DOHH2 (cell line): Measurements from ENCODE around the gene DCXR.

Experiments
- CTCF ChIP-seq: fragments of 200-600 bp; sonication (generic); IDR thresholded peaks from one replicate; pipeline ENCODE4 v1.5.1; 2014; ENCODE audit warnings: antibody characterized with exemption, mild to moderate bottlenecking, low read depth, low read length; ENCODE audit not compliant: poor library complexity, severe bottlenecking
- EZH2phosphoT487 ChIP-seq: fragments of 200-600 bp; sonication (generic); IDR thresholded peaks from 2 replicates; pipeline ENCODE4 v1.6.1; 2017; ENCODE audit warnings: borderline replicate concordance, mild to moderate bottlenecking, antibody characterized with exemption, low read length, moderate library complexity, mixed read lengths

DNA sequence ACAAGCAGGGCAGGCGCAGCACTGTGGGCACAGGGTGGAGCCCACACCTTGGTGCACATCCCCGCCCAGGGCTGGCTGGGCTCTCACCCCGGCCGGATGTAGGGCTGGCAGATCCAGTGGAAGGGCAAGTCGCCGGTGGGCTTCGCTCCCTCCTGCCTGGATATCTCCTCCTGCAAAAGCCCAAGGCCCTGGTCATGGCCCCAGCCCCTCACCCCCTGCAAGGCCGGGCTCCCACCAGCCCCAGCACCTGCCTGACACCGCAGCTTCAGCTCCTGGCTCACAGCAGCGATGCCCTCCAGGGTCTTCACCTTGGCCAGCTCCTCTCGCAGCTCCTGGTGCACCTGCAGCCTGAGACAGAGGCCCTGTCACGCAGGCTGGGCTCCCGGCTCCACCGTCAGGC is 23.1 kb upstream of the DCXR start:
- TF ChIP-seq CTCF (no peak), EZH2phosphoT487 (no peak)
